GM18867 (cell line): ENCODE results near the gene LAGE3.
"Not testable (repeated sequence)": the region's sequence is repeated elsewhere in the genome, so short reads cannot be mapped to it uniquely, and the experiment has no call there.

Experiments used
- ATAC-seq: cut with Tn5 transposase; IDR thresholded peaks from one replicate; pipeline ENCODE4 v1.9.1; 2021; ENCODE audit warnings: mild to moderate bottlenecking, moderate library complexity; ENCODE audit not compliant: unreplicated experiment

Gene LAGE3

GRCh38 chrX:154502989-154503388 is 23.9 kb upstream of the LAGE3 start:
- ATAC-seq, result no peak

- no peak for ATAC-seq
Measured at GRCh38 chrX:154502098-154502497, 23.0 kb upstream of the LAGE3 start.

- not testable (repeated sequence) for ATAC-seq
Measured at GRCh38 chrX:154501423-154501822, 22.3 kb upstream of the LAGE3 start.

GRCh38 chrX:154496591-154497137 is 17.6 kb upstream of the LAGE3 start:
- not testable (repeated sequence) for ATAC-seq

GRCh38 chrX:154495472-154495922 is 16.4 kb upstream of the LAGE3 start:
- ATAC-seq, result no peak

- no peak for ATAC-seq
Measured at GRCh38 chrX:154494715-154495114, 15.6 kb upstream of the LAGE3 start.

- peak; percentile 77 for ATAC-seq
Measured at GRCh38 chrX:154490414-154491083, 11.5 kb upstream of the LAGE3 start, which contains the start of gene SLC10A3. TSS of gene SLC10A3 (minus strand) at chrX:154490629. CDS start at chrX:154488940, 1,689 bp downstream.

GRCh38 chrX:154490021-154490413 is 10.9 kb upstream of the LAGE3 start:
- peak; percentile 26 for ATAC-seq

GRCh38 chrX:154489182-154489581 is 10.1 kb upstream of the LAGE3 start:
- no peak for ATAC-seq

GRCh38 chrX:154488336-154489075 is 9.4 kb upstream of the LAGE3 start:
- no peak for ATAC-seq

GRCh38 chrX:154487518-154488290 is 8.6 kb upstream of the LAGE3 start:
- no peak for ATAC-seq

- peak; percentile 21 for ATAC-seq
Measured at GRCh38 chrX:154486396-154487207, 7.5 kb upstream of the LAGE3 start, which contains the start of gene UBL4A. TSS of gene UBL4A (minus strand) at chrX:154486615. CDS start at chrX:154486584, 31 bp downstream.

- ATAC-seq, result peak; percentile 2
Measured at GRCh38 chrX:154486052-154486395, 6.9 kb upstream of the LAGE3 start.

GRCh38 chrX:154485150-154486051 is 6.3 kb upstream of the LAGE3 start:
- ATAC-seq, result no peak

- ATAC-seq, result no peak
Measured at GRCh38 chrX:154484255-154485149, 5.4 kb upstream of the LAGE3 start.

GRCh38 chrX:154483325-154483724 is 4.2 kb upstream of the LAGE3 start:
- no peak for ATAC-seq

- no peak for ATAC-seq
Measured at GRCh38 chrX:154482786-154483185, 3.7 kb upstream of the LAGE3 start.

- no peak for ATAC-seq
Measured at GRCh38 chrX:154481911-154482601, 3.0 kb upstream of the LAGE3 start.
